A673 (cell line): ENCODE measurements around the gene PAPSS2.

Experiments
- CTCF ChIP-seq: fragments of 300-800, 200-600 bp; sonication (generic); conservative IDR thresholded peaks from 2 replicates; pipeline ENCODE4 v1.5.1; 2017; ENCODE audit warnings: low read depth, mild to moderate bottlenecking, antibody characterized with exemption, low read length, moderate library complexity, mixed read lengths
- EZH2 ChIP-seq: fragments of 200-600 bp; sonication (generic); IDR thresholded peaks from 2 replicates; pipeline ENCODE4 v1.6.1; 2017; ENCODE audit warnings: borderline replicate concordance, low read depth, mild to moderate bottlenecking, mixed read lengths, antibody characterized with exemption, low read length; ENCODE audit not compliant: poor library complexity, severe bottlenecking

GRCh38 chr10:87669752-87670151, 10.1 kb downstream of the PAPSS2 start:
- no peak for TF ChIP-seq CTCF
- no peak for TF ChIP-seq EZH2
